Activated CD4-positive, alpha-beta T cell treated with anti-CD3 and anti-CD28 coated beads for 4 hours (primary cell): Measurements from ENCODE around the gene TRAPPC5.

Experiments
- DNase-seq, 2 donors: peaks; one replicate each; pipeline ENCODE4 v3.0.0-alpha.2; 2020

The TRAPPC5 gene

DNA sequence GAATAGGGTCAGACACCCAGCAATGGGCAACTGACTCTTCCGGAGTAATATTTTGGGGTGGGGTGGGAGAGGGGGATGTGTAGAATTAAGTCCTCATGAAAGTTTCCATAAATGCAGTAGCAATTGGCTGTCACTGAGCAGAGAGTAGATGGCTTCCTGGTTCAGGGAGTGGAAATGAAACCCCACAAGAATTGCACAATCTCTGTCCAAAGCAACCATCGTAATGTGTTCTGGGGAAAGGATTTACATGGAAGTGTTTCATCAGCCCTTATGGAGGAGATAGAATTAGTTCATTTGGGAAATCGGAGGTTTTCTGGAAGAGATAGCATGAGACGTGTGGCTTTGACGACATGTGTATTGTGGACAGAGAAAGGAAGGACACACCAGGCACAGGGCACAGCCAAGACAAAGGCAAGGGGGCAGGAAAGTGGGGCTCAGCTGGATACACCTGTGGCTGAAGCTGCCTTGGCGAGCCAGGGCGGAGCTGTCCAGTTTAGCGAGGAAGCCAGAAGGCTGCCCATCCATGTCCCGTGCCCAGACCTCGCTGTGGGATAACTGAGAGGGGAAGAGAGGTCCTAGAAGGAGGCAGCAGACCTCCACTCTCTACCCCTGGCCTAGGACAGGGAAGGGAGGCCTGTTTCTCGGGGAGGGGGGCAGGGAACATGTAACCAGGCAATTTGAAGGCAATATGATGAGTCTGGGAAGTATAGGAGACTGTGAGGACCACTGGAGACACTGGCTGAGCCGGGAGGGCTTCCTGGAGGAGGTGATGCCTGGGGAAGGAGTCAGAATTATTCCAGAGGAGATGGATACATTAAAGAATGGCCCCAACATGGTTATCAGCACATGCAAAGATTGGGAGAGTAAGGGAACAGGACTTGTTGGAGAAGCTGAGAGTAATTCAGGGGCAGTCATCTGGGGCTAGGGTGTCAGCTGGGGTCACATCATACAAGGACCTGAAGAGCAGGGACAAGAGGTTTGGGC is 53.9 kb downstream of the TRAPPC5 start:
- no peak for DNase-seq

DNA sequence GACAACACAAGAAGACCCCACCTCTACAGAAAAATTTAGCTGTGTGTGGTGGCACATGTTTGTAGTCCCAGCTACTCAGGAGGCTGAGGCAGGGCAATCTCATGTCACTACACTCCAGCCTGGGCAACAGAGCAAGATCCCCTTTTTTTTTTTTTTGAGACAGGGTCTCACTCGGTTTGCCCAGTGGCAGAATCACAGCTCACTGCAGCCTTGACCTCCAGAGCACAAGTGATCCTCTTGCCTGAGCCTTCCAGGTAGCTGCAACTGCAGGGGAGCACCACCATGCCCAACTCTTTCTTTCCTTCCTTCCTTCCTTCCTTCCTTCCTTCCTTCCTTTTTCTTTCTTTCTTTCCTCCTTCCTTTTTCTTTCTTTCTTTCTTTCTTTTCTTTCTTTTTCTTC is 55.5 kb downstream of the TRAPPC5 start:
- DNase-seq = no peak

DNA sequence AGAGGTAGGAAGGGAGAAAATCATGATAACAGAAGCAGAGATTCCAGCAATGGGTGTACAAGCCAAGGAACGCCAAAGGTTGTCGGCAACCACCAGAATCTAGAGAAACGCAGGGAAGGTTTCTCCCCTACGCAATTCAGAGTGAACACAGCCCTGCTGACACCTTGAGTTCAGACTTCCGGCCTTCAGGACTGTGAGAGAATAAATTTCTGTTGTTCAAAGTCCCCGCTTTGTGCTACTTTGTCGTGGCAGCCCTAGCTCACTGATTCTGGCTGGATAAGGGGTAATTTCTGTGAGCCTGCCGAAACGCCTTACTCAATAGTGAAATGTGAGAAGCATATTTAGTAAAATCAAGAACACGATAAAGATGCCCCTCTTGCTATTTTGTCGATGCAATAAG is 56.6 kb downstream of the TRAPPC5 start:
- no peak for DNase-seq
